HG03457 (cell line): ENCODE data around the gene PHC1.
"Not testable (repeated sequence)": the region's sequence is repeated elsewhere in the genome, so short reads cannot be mapped to it uniquely, and the experiment has no call there.

Experiments
- ATAC-seq: cut with Tn5 transposase; IDR thresholded peaks from one replicate; pipeline ENCODE4 v1.9.1; 2021; ENCODE audit warnings: moderate number of reproducible peaks; ENCODE audit not compliant: unreplicated experiment

Gene PHC1

DNA sequence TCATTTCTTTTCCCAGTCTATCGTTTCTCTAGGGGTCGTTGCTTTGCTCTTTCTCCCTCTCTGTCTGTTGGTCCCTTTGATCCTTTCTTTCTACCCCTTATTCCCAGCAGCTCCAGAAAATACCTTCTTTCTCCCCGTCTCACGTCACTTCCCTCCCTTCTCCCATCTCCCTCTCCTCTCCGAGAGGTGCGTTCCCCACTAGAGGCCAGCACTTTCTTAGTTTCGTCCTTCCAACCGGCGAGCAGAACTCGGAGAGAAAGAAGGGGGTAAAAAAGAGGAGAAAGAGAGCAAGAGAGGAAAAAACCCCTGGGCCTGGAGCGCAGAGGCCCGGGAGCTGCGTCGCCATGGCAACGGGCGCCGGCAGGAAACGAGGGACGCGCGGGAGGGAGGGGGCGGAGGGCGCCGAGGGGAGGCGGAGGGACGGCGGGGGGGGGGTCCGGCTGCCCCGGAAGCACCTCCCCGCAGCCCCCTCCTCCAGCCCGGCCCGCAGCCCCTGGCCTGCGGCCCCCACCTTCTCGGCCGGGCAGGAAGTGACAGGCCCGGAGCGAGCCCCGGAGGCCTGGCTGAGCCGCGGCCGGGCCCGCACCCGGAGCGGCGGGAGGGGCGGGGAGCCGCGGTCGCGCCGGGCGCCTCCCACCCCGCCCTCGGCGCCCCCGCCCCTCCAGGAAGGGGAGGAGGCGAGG, at the start of gene PHC1:
Gene PHC1, plus strand, starts transcription at position 477 of the 683 bp plus-strand sequence. CDS start 3,169 bp downstream, outside the sequence.
- peak; percentile 53 for ATAC-seq

DNA sequence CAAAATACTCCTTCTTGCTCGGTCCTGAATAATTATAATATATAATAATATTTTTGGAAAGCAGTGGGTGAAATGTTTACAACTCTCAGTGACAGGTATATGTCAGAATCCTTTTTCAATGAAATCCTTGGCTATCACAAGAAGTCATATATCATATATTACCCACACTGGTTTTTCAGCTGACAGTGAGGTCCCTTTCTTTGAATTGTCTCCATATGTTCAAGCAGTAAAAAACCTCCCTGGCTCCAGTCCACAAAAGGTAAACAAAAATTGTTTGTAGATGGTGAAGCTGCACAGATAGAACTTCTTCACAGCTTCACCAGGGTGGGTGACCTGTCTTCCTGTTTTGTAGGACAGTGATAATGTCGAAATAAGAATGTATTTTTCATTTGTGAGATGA, 47.9 kb upstream of the PHC1 start:
- no peak for ATAC-seq

GRCh38 chr12:8867009-8867408, 47.3 kb upstream of the PHC1 start:
- no peak for ATAC-seq

GRCh38 chr12:8867786-8868185, 46.5 kb upstream of the PHC1 start:
- no peak for ATAC-seq

DNA sequence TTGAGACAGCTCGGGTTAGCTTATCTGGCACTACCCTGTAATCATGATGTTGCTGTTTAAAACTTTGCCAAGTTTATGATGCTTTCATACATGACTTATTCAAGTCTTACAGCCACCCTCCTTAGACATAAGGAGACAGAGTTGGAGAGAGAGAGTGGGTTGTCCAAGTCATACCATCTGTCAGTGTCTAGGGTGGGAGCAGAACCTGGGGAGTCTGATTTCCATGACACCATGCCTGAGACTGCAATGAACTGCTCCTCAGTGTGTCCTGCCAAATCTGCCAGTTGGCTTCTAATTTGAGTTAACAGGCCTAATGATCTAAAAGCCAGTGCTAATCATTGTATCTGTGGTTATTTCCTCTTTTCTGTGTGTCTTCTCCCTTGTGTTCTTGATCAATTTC, 43.7 kb upstream of the PHC1 start:
- ATAC-seq: no peak

DNA sequence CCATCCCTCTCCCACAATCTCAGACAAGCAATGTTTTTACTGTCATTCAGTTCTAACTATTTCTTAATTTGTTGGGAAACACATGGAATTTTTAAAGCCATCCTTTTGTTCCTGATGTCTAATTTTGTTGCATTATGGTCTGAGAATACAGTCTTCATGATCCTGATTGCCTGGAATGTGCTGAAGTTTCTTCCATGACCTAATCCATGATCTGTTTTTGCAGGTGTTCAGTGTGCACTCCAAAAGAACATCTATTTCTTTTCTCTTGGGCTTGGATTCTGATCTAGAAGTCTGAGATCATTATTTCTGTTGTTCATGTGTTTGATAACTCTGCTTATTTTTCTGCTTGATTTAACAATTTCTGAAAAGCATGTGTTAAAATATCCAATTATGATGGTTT, 43.2 kb upstream of the PHC1 start:
- no peak for ATAC-seq

- ATAC-seq: no peak
These were observed 37.4 kb upstream of the PHC1 start for GRCh38 chr12:8876887-8877286.

GRCh38 chr12:8886502-8887284, 27.6 kb upstream of the PHC1 start:
- no peak for ATAC-seq

- no peak for ATAC-seq
These were observed 27.0 kb upstream of the PHC1 start for GRCh38 chr12:8887285-8887715.

GRCh38 chr12:8890313-8891085, 23.8 kb upstream of the PHC1 start:
- ATAC-seq: no peak

- ATAC-seq: no peak
These were observed 22.3 kb upstream of the PHC1 start for GRCh38 chr12:8891976-8892375.

DNA sequence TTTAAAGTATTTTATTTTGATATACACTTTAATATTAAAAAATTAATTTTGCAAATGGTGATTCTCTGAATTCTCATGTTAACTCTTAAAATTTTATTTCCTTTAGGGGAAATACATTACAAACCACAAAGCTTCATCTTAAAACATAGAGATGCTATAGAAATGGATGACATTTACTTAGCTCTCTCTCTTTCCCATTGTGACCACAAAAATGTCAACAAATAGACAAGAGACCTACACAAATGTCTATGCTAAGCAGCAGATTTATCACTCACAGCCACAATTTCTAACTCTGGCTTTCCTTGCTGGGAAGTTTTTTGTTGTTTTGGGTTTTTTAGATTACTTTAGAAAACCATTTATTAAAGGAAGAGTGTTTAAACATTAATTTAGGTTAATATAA, 19.9 kb upstream of the PHC1 start:
- ATAC-seq: no peak

DNA sequence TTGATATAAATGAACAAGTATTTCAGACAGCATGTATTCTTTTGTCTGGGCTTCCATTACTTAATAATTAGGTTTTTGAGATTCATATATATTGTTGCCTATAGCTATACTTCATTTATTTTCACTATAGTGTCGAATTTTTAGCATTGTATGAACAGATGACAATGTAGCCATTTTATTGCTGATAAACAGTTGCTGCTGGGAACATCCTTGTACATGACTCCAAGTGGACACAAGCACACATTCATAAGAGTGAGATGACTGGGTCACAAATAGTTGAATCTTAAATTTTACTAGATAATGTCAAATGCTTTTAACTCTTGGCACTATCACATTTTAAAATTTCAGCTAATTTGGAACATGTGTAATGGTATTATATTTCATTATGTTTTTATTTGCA, 19.3 kb upstream of the PHC1 start:
- no peak for ATAC-seq

DNA sequence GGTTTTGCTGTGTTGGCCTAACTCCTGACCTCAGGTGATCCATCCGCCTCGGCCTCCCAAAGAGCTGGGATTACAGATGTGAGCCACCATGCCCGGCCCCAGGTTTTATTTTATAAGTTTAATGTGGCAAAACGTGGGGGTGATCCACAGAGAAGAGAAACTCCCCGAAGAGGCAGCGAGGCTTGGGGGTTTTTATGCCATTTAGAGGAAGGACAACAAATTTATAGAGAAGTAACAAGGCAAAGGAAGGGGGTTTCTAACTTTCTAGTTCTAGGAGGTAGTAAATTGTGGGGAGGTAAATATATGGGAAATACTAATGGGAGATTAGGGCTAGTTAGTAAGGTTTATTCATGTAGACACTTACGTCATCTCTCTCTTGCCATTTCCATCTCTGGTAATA, 17.2 kb upstream of the PHC1 start:
- no peak for ATAC-seq

DNA sequence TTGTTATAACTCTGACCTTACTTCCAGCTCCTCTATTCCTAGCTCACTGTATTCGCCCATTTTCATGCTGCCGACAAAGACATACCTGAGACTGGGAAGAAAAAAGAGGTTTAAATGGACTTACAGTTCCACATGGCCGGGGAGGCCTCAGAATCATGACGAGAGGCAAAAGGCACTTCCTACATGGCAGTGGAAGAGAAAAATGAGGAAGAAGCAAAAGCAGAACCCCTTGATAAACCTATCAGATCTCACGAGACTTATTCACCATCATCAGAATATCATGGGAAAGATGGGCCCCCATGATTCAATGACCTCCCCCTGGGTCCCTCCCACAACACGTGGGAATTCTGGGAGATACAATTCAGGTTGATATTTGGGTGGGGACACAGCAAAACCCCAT, 14.5 kb upstream of the PHC1 start:
- ATAC-seq: no peak

DNA sequence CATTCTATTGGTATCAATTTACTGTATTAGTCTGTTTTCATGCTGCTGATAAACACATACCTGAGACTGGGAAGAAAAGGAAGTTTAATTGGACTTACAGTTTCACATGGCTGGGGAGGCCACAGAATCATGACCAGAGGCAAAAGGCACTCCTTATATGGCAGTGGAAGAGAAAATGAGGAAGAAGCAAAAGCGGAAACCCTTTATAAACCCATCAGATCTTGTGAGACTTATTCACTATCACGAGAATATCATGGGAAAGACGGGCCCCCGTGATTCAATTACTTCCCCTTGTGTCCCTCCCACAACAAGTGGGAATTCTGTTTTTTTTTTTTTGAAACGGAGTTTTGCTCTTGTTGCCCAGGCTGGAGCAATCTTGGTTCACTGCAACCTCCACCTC, 11.6 kb upstream of the PHC1 start:
- ATAC-seq: not testable (repeated sequence)

DNA sequence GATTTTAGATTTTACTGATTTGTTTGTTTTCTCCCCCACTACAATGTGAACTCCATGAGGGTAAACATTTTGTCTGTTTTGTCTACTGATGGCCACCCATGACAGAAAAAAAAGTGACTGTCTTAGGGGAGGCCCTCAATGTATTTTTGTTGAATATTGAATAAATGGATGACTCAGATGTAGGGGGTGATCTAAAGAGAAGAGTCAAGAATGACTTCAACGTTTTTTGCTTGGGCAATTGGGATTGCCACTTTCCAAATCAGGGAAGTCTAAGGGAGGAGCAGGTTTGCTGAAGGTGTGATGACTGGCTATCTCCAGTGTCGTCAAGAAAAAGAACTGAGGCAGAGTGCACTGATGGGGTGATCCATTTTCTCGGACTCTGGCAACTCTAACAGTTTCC, 10.7 kb upstream of the PHC1 start:
- no peak for ATAC-seq

GRCh38 chr12:8904665-8905064, 9.6 kb upstream of the PHC1 start:
- no peak for ATAC-seq

- no peak for ATAC-seq
These were observed 8.8 kb upstream of the PHC1 start for GRCh38 chr12:8905546-8905945.

- ATAC-seq: no peak
These were observed 7.8 kb upstream of the PHC1 start for GRCh38 chr12:8906266-8907180.

DNA sequence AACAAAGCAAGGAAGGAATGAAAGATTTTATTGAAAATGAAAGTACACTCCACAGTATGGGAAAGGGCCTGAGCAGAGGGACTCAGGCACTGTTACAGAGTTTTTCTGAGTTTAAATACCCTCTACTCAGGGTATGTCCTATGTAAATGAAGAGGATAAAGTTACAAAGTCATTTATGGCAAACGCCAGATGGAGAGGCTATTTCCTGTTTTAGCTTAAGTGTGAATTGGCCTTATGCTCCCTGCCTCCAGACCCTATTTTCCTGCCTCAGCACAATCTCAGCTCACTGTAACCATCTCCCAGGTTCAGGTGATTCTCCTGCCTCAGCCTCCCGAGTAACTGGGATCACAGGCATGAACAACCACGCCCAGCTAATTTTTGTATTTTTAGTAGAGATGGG, 6.8 kb upstream of the PHC1 start:
- ATAC-seq: no peak
